GM12878 (cell line): ENCODE measurements around the gene ZBTB9. TPM values are rescaled to one million over a fixed set of nuclear protein-coding genes. Genes with fewer than 3 reads are reported as not detected.

Source experiments
- BRCA1 ChIP-seq: IDR thresholded peaks from 2 replicates; pipeline ENCODE4 v1.6.1; 2011; ENCODE audit warnings: low read depth, low read length, improper control_type of control experiment
- CHD2 ChIP-seq: IDR thresholded peaks from 2 replicates; pipeline ENCODE4 v1.6.1; 2011; ENCODE audit warnings: low read depth, low read length, improper control_type of control experiment, borderline replicate concordance
- CREM ChIP-seq: IDR thresholded peaks from 2 replicates; pipeline ENCODE4 v1.6.1; 2014; ENCODE audit warnings: antibody characterized with exemption, low read depth
- GABPA ChIP-seq: IDR thresholded peaks from 2 replicates; pipeline ENCODE4 v1.6.1; 2014; ENCODE audit warnings: antibody characterized with exemption, low read depth, mild to moderate bottlenecking, inconsistent platforms
- HCFC1 ChIP-seq: fragments of 150-350 bp; IDR thresholded peaks from 2 replicates; pipeline ENCODE4 v1.6.1; 2014; ENCODE audit warnings: low read length
- HDAC2 ChIP-seq: fragments of 200-600 bp; sonication (generic); IDR thresholded peaks from 2 replicates; pipeline ENCODE4 v1.6.1; 2017
- IKZF2 ChIP-seq, 2 experiments: fragments of 450-650 bp; IDR thresholded peaks; 2 replicates each; pipeline ENCODE4 v1.6.1; 2017; ENCODE audit warnings: mild to moderate bottlenecking in 2 of 2, moderate library complexity in 2 of 2
- IRF4 ChIP-seq: IDR thresholded peaks from 2 replicates; pipeline ENCODE4 v1.6.1; 2011; ENCODE audit warnings: low read depth, low read length
- KAT2A ChIP-seq: conservative IDR thresholded peaks from 2 replicates; pipeline ENCODE4 v1.6.1; 2011; ENCODE audit warnings: low read depth, low read length; ENCODE audit not compliant: control insufficient read depth
- NBN ChIP-seq: fragments of 450-650 bp; IDR thresholded peaks from 2 replicates; pipeline ENCODE4 v1.6.1; 2016
- NFYB ChIP-seq: IDR thresholded peaks from 2 replicates; pipeline ENCODE4 v1.6.1; 2011; ENCODE audit warnings: low read depth, mild to moderate bottlenecking, low read length, improper control_type of control experiment, moderate library complexity; ENCODE audit not compliant: insufficient read depth
- NR2F1 ChIP-seq: fragments of 450-650 bp; conservative IDR thresholded peaks from 2 replicates; pipeline ENCODE4 v1.6.1; 2017; ENCODE audit warnings: mild to moderate bottlenecking
- POU2F2 ChIP-seq: IDR thresholded peaks from 3 replicates; pipeline ENCODE4 v1.6.1; 2011; ENCODE audit warnings: low read depth, mild to moderate bottlenecking, low read length, borderline replicate concordance
- RB1 ChIP-seq: fragments of 450-650 bp; formaldehyde crosslinking; IDR thresholded peaks from 2 replicates; pipeline ENCODE4 v1.6.1; 2017; ENCODE audit warnings: mild to moderate bottlenecking, borderline replicate concordance
- RBBP5 ChIP-seq: fragments of 200-600 bp; sonication (generic); conservative IDR thresholded peaks from 2 replicates; pipeline ENCODE4 v1.6.1; 2016
- RELA ChIP-seq: fragments of 450-650 bp; IDR thresholded peaks from 2 replicates; pipeline ENCODE4 v1.8.0; 2014; ENCODE audit warnings: borderline replicate concordance; ENCODE audit not compliant: partially characterized antibody
- RUNX3 ChIP-seq: IDR thresholded peaks from 2 replicates; pipeline ENCODE4 v1.6.1; 2012; ENCODE audit warnings: low read length, inconsistent platforms
- SMAD1 ChIP-seq: fragments of 450-650 bp; IDR thresholded peaks from 2 replicates; pipeline ENCODE4 v1.6.1; 2018; ENCODE audit warnings: mild to moderate bottlenecking, low read depth; ENCODE audit not compliant: partially characterized antibody
- TARDBP ChIP-seq: IDR thresholded peaks from 2 replicates; pipeline ENCODE4 v1.6.1; 2016; ENCODE audit warnings: borderline replicate concordance
- ZNF217 ChIP-seq: fragments of 450-650 bp; IDR thresholded peaks from 2 replicates; pipeline ENCODE4 v1.6.1; 2017; ENCODE audit warnings: antibody characterized with exemption, mild to moderate bottlenecking
- polyA plus RNA-seq, 11 experiments: library from polyadenylated mRNA; depleted of rRNA in 4 of 11; unstranded in 6 of 11; stranded (reverse) in 5 of 11; fragments of >200 nt; fragmentation: Nextera tagmentation in 4 of 11; fragmentation: Illumina TruSeq in 1 of 11; extraction: Ambion mirVana in 4 of 11; extraction: Trizol in 1 of 11; gene quantifications; 1 replicate in 1 of 11; 2 replicates in 10 of 11; pipeline versions ENCODE4 v1.2.1 to v1.2.3, GENCODE V29; 2011 to 2016; ENCODE audit warnings: inconsistent platforms in 2 of 11, missing spikeins in 2 of 11, low read depth in 1 of 11
- total RNA-seq, 4 experiments: library from RNA; depleted of rRNA in 3 of 4; stranded (reverse); fragments of >200 nt in 3 of 4; fragmentation: Illumina TruSeq in 1 of 4; extraction: Trizol in 1 of 4; gene quantifications; 2 replicates each; pipeline versions ENCODE4 v1.2.1 to v1.2.3, GENCODE V29; 2013 to 2021
- TF ChIP-seq, protein P1 (sequence below): IDR thresholded peaks from 2 replicates; pipeline ENCODE4 v1.6.1; 2011; ENCODE audit warnings: low read depth, mild to moderate bottlenecking, low read length, moderate library complexity, borderline replicate concordance; ENCODE audit errors: extremely low read depth
- TF ChIP-seq, protein P2 (sequence below): fragments of 450-650 bp; IDR thresholded peaks from 2 replicates; pipeline ENCODE4 v1.6.1; 2018; ENCODE audit warnings: mild to moderate bottlenecking, low read depth, moderate library complexity; ENCODE audit not compliant: partially characterized antibody
- TF ChIP-seq, protein P3 (sequence below): fragments of 450-650 bp; IDR thresholded peaks from 2 replicates; pipeline ENCODE4 v1.6.1; 2017; ENCODE audit warnings: antibody characterized with exemption, mild to moderate bottlenecking, moderate library complexity
- TF ChIP-seq, protein P4 (sequence below): IDR thresholded peaks from 2 replicates; pipeline ENCODE4 v1.6.1; 2011; ENCODE audit warnings: borderline replicate concordance, low read depth, mild to moderate bottlenecking, moderate library complexity, low read length; ENCODE audit not compliant: insufficient read depth, poor library complexity, severe bottlenecking

The ZBTB9 gene
- total and polyA plus RNA-seq, 10 of the 15 experiments (the other 5 are each of a cell fraction or from before 2014, with no cell fraction given) = 1.5 to 12.7 (median 6.9) TPM

DNA sequence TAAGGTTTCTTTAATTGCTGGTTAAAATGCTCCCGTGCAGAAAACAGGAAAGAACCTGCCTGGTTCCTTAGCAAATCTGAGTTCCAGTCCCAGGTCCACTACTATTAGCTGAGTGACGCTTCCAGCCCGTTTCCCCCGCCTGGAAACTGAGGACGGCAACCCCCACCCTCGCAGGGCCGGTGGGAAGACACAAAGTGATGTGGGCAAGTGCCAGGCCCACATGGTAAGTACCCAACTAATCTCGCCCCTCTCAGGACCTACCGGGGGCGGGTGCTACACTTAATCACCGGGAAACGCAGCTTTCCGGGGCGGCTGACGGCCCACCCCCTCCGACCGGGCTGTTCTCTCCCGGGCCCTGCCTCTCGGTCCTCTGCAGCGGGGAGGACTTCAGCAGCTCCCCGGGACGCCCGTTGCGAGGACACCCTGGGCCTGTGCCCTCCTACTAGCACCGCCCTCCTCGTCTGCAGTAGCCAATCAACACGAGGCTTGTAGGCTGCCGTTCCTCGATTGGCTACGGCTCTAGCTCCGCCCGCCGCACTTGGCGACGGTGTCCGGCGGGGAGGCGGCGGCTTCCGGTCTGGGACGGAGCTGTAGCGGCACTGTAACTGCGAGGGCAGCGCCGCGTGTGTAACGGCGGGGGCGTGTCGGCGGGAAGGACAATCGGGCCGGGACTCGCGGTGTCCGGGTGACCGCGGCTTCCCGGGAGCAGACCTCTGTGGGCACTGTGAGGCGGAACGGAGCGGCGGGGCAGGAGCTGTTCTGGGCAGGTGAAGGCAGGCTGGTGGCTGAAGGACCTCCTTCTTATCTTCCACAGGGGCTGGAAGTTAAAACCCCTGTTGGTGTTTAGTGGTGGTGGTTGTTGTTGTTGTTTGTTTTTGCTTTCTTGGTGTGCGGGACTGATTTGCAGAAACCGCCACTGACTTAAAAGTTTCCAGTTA is at the start of gene ZBTB9 (continued):
- TF ChIP-seq POU2F2 (peak; percentile 39; the same call in 1 of the 3 replicates), IRF4 (0 out of 2 replicates have a peak, but pooled peaks have one; percentile 21), ZNF217 (no peak), RUNX3 (peak; percentile 25; the same call in 1 of the 2 replicates), KAT2A (no peak), GABPA (peak; percentile 90), HCFC1 (peak; percentile 59), RELA (peak; percentile 16), NR2F1 (peak; percentile 35; the same call in 1 of the 2 replicates), IKZF2 (IDR thresholded peaks at IDR 0.05) (no peak), SMAD1 (no peak), BRCA1 (no peak), RB1 (peak; percentile 36; the same call in 1 of the 2 replicates), CHD2 (peak; percentile 90), TARDBP (no peak), NFYB (peak; percentile 74; the same call in 1 of the 2 replicates), HDAC2 (no peak), RBBP5 (no peak), NBN (0 out of 2 replicates have a peak, but pooled peaks have one; percentile 20), CREM (peak; percentile 62)
- TF ChIP-seq, protein P1, sequence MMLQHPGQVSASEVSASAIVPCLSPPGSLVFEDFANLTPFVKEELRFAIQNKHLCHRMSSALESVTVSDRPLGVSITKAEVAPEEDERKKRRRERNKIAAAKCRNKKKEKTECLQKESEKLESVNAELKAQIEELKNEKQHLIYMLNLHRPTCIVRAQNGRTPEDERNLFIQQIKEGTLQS = no peak
- TF ChIP-seq, protein P2, sequence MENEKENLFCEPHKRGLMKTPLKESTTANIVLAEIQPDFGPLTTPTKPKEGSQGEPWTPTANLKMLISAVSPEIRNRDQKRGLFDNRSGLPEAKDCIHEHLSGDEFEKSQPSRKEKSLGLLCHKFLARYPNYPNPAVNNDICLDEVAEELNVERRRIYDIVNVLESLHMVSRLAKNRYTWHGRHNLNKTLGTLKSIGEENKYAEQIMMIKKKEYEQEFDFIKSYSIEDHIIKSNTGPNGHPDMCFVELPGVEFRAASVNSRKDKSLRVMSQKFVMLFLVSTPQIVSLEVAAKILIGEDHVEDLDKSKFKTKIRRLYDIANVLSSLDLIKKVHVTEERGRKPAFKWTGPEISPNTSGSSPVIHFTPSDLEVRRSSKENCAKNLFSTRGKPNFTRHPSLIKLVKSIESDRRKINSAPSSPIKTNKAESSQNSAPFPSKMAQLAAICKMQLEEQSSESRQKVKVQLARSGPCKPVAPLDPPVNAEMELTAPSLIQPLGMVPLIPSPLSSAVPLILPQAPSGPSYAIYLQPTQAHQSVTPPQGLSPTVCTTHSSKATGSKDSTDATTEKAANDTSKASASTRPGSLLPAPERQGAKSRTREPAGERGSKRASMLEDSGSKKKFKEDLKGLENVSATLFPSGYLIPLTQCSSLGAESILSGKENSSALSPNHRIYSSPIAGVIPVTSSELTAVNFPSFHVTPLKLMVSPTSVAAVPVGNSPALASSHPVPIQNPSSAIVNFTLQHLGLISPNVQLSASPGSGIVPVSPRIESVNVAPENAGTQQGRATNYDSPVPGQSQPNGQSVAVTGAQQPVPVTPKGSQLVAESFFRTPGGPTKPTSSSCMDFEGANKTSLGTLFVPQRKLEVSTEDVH = no peak
- TF ChIP-seq, protein P3, sequence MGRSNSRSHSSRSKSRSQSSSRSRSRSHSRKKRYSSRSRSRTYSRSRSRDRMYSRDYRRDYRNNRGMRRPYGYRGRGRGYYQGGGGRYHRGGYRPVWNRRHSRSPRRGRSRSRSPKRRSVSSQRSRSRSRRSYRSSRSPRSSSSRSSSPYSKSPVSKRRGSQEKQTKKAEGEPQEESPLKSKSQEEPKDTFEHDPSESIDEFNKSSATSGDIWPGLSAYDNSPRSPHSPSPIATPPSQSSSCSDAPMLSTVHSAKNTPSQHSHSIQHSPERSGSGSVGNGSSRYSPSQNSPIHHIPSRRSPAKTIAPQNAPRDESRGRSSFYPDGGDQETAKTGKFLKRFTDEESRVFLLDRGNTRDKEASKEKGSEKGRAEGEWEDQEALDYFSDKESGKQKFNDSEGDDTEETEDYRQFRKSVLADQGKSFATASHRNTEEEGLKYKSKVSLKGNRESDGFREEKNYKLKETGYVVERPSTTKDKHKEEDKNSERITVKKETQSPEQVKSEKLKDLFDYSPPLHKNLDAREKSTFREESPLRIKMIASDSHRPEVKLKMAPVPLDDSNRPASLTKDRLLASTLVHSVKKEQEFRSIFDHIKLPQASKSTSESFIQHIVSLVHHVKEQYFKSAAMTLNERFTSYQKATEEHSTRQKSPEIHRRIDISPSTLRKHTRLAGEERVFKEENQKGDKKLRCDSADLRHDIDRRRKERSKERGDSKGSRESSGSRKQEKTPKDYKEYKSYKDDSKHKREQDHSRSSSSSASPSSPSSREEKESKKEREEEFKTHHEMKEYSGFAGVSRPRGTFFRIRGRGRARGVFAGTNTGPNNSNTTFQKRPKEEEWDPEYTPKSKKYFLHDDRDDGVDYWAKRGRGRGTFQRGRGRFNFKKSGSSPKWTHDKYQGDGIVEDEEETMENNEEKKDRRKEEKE = no peak
- TF ChIP-seq, protein P4, sequence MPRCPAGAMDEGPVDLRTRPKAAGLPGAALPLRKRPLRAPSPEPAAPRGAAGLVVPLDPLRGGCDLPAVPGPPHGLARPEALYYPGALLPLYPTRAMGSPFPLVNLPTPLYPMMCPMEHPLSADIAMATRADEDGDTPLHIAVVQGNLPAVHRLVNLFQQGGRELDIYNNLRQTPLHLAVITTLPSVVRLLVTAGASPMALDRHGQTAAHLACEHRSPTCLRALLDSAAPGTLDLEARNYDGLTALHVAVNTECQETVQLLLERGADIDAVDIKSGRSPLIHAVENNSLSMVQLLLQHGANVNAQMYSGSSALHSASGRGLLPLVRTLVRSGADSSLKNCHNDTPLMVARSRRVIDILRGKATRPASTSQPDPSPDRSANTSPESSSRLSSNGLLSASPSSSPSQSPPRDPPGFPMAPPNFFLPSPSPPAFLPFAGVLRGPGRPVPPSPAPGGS = peak; percentile 48
